ENCODE data around the gene STARD7. TPM values are rescaled to one million over a fixed set of nuclear protein-coding genes. Genes with fewer than 3 reads are reported as not detected.

STARD7 gene
- polyA plus RNA-seq, 3 donors, result 33.3 to 53.4 (median 48.0) TPM

DNA sequence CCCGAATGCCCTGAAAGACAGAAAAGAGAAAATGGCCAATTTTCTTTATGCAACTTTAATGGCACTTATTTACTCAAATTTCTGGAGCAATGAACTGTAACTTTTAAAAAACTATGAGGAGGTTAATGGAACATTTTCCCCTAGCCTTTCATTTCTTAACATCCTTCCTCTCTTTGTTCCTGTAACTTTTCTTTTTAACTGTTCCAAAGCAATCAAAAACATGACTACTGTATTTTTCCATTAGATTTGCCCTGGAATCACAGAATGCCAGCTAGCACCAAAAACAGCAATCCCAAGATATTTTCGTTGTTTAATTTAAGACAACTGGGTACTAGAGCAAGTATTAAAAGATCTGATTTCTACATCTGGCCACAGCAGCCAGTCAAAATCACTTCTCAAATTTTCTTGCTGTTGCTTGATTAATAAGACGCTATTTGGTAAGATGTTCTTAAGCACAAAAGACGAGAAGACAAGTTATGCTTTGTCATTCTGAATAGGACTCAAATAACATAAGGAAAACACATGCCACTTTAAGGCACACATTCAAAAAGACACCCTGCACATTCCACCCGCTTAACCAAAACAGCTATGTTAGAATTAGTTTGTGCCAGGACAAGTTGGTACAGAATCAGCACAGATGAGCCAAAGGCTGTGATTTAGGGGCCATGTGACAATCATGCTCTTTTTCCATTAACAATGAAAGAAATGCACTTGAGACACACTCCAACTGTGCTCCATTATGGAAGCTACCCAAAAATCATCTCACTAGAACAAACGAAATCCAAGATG is 3.6 kb downstream of the STARD7 start:
- WGBS, 3 donors, result 18 to 39% (median 33%) methylated on average over 6 of the region's 6 CpGs
- H3K27ac ChIP-seq (ENCODE audit: low read depth, low read length), result no peak overlapping the region

DNA sequence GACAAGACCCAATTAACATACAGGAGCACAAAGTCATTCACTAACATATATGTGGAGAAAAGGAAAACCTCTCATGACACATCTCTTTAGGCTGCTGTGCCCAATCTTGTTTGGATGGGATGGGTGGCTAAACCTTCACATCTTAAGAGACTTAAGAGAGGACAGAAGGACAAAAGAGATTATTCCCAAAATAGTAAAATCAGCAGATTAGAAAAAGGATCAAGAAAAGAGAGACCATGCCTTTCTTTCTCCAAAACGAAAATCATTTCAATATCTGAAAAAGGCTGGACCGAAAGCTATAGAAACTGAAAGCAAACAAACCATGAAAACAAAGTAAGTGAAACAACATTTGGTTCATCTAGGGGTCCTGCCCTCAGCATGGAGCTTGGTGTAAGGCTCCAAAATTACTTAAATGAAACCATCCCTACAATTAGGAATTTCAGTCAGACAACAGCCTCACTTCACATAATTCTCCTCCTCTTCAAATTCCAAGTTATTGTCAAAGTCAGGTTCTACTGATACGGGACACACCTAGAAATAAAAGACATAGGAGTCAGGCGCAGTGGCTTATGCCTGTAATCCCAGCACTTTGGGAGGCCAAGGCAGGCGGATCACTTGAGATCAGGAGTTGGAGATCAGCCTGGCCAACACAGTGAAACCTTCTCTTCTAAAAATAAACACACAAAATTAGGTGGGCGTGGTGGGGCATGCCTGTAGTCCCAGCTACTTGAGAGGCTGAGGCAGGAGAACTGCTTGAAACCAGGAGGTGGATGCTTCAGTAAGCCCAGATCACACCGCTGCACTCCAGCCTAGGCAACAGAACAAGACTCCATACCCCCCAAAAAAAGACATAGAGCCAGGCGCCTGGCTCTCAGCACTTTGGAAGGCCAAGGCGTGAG is 5.2 kb downstream of the STARD7 start:
- WGBS, 3 donors, result 79 to 81% (median 80%) methylated on average over 9 of the region's 9 CpGs
- H3K27ac ChIP-seq (ENCODE audit: low read depth, low read length), result no peak overlapping the region

DNA sequence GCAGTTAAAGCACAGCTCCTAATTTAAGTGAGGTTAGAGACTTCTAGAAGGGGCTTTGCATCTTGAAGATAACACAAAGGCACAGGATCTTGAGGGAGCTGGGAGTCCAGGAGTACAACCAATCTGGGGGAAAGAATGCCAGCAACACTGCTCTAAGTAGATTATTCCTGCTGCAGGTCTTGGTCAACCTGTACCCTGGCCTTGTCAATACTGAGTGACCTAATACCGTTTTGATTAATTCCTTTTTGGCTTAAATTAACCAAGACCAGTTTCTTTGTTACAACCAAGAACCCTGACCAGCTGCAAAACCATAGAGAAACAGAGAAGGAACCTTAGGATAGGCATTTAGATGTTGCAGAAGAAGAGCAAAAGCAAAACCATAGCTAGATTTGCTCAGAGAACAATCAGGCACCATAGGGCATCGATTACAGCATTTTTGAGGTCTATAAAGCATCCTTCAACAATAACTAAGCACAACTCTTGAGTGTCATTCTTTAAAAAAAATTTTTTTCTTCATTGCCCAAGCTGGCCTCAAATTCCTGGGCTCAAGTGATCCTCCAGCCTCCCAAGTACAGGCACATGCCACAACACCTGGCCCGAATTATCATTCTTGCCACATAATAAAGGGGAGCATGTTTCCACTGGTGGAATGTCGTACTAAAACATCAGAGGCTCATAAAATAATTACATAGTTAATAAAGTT is 6.3 kb downstream of the STARD7 start:
- WGBS, 3 donors, result 59 to 83% (median 83%) methylated on average over 4 of the region's 4 CpGs

DNA sequence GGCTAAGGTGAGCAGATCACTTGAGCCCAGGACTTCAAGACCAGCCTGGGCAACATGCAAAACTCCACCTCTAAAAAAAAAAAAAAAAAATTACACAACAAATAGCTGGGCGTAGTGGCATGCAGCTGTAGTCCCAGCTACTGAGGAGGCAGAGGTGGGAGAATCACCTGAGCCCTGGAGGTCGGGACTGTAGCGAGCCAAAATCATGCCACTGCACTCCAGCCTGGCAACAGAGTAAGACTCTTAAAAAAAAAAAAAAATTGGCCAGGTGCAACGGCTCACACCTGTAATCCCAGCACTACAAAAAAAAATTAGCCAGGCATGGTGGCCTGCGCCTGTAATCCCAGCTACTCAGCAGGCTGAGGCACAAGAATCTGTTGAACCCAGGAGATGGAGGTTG is 7.3 kb downstream of the STARD7 start:
- H3K27ac ChIP-seq (ENCODE audit: low read depth, low read length), result no peak overlapping the region
- 32 to 81% (median 78%) methylated on average over 5 of the region's 5 CpGs for WGBS, 3 donors

More for the DNA sequence above, 6.3 kb downstream of the STARD7 start:
- H3K27ac ChIP-seq (ENCODE audit: low read depth, low read length), result no peak overlapping the region

DNA sequence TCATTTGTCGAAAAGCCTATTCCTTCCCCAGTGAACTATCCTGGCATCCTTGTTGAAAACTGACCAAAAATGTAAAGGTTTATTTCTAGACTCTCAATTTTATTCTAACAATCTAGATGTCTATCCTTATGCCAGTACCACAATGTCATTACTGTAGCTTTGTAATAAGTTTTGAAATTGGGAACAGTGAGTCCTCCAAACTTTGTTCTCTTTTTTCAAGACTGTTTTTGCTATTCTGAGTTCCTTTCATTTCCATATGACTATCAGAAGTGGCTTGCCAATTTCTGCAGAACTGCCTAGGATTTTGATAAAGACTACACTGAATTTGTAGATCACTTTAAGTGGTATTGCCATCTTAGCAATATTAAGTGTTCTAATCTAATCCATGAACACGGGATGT is 9.7 kb downstream of the STARD7 start:
- H3K27ac ChIP-seq (ENCODE audit: low read depth, low read length), result no peak overlapping the region

DNA sequence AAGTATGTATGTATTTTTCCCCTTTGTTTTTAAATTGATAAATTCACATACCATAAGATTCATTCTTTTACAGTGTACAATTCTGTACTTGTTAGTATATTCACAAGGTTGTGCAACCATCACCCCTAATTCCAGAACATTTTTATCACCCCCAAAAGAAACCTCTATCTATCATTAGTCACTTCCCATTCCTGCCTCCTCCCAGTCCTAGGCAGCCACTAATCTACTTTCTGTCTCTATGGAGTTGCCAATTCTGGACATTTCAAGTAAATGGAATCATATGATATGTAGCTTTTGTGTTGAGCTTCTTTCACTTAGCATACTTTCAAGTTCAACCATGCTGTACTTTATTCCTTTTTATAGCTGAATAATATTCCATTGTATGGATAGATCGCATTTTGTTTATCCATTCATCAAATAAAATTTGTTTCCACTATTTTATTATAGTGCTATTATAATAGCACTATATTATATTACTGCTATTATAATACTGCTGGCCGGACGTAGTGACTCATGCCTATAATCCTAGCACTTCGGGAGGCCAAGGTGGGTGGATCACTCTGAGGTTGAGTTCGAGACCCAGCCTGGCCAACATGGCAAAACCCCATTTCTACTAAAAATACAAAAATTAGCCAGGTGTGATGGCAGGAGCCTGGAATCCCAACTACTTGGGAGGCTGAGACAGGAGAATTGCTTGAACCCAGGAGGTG is 10.9 kb downstream of the STARD7 start:
- WGBS, 3 donors, result 89 to 97% (median 90%) methylated on average over 5 of the region's 5 CpGs

More for the DNA sequence above, 9.7 kb downstream of the STARD7 start:
- 72 to 94% (median 91%) methylated on average over 2 of the region's 2 CpGs for WGBS, 3 donors

DNA sequence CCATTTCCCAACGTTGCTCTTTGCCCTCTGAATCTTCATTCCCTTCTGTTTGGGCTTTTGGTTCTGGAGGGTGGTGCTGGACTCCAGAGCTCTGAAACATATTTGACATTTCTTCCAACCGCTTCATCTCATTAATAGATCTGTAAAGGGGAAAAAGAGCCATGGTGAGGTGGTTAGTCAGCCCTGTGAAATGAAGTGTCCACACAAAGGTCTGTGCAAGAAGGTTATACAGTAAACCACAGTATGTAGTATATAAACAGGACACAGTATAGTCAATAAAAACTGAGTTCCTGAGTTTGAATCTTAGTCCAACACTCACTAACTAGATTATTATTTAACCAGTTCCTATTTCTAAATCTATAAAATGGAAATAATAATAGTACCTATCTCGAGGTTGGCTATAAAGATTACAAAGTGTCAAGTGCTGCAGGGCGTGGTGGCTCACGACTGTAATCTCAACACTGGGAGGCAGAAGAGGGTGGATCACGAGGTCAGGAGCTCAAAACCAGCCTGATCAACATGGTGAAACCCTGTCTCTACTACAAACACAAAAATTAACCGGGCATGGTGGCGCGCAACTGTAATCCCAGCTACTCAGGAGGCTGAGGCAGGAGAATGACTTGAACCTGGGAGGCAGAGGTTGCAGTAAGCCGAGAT is 13.1 kb downstream of the STARD7 start:
- H3K27ac ChIP-seq (ENCODE audit: low read depth, low read length), result no peak overlapping the region
- 67 to 84% (median 76%) methylated on average over 10 of the region's 10 CpGs for WGBS, 3 donors

More for the DNA sequence above, 10.9 kb downstream of the STARD7 start:
- H3K27ac ChIP-seq (ENCODE audit: low read depth, low read length), result no peak overlapping the region

DNA sequence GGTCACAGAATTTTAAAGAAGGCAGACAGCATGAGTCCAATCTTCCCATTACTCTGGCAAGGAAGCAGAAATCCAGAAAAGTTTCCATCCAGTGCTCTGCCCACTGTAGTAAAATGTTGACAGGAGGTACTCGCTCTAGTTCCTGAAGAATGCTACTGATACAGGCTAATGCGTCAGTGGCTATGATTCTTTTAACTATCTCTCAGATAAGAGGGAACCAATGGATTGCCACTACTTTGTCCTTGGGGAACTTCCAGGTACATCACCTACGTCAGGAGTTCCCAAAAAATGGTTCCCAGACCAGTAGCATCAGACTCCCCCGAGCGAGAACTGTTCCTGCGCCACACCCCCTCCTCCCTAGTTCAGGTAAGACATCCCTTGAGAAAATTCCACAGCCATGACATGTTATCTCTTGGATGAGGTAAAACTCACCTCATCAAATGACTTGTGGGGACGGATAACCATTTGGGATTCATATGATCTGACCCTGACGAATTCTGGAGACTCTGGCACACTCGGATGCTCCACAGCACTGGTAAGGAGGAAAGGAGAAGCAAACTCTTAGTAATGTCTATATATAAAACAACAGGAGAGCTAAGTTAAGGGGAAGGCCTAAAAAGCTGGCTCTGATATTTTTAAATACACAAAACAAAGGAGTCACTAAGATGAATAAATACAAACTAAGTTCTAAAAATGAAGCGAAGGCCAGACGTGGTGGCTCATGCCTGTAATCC is 16.5 kb downstream of the STARD7 start:
- 89 to 93% (median 93%) methylated on average over 11 of the region's 11 CpGs for WGBS, 3 donors

DNA sequence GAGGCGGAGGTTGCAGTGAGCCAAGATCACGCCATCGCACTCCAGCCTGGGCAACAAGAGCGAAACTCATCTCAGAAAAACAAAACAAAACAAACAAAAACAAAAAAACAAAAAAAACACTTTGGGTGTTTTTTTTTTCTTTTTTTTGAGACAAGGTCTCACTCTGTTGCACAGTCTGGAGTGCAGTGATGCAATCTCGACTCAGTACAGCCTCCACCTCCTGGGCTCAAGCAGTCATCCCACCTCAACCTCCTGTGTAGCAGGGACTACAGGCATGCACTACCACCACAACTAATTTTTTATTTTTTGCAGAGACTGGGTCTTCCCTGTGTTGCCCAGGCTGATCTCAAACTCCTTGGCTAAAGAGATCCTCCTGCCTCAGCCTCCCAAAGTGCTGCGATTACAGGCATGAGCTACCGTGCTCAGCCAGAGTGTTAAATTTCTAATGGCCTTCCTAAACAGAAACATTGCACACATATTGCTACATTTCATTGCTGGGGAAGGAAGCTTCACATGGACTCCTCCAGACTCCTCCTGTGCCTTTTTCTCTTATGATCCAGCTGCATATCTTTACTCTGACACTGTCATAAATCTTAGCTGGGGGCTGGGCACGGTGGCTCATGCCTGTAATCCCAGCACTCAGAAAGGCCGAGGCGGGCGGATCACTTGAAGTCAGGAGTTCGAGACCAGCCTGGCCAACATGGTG is 19.7 kb downstream of the STARD7 start:
- no peak overlapping the region for H3K27ac ChIP-seq (ENCODE audit: low read depth, low read length)
- WGBS, 3 donors, result 90 to 95% (median 91%) methylated on average over 12 of the region's 12 CpGs

More for the DNA sequence above, 16.5 kb downstream of the STARD7 start:
- H3K27ac ChIP-seq (ENCODE audit: low read depth, low read length), result no peak overlapping the region

DNA sequence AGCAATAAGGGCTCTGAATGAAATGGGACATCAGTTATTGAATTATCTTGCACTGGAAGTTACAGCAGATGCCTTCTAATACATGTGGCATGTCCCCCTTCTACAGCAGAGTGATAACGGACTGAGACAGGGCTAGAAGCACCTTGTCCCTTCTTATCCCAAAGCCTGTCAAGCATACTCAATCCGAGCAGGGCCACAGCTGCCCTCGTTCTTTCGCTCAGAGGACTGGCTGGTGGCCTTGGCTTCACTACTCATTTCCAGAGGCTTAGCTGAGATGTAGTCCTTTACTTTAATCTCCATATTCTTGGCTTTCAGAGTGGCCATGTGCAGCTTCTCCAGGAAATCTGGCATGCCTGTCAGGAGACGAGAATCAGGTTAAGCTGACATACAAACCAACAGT is 22.1 kb downstream of the STARD7 start:
- 64 to 92% (median 89%) methylated on average over 5 of the region's 5 CpGs for WGBS, 3 donors
- H3K27ac ChIP-seq (ENCODE audit: low read depth, low read length), result no peak overlapping the region

DNA sequence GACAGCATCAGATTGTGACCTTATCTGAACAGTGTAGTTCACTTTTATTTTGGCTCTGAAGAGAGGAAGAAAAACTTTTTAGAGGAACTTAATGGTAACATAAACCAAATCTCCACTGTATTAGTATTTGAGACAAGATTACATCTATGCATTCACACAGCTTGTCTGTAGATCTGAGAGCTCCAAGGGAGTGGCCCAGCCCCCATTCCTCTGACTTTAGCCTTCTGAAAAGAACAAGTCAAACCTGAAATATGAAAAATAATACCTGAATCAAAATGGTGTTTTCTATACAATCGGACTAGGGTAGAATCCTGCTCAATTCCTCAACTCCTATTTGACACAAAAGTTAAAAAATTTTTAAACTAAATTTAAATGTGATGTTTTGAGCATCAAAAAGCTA is 23.1 kb downstream of the STARD7 start:
- WGBS, 3 donors, result 72 to 95% (median 86%) methylated on average over 1 of the region's 1 CpG
- H3K27ac ChIP-seq (ENCODE audit: low read depth, low read length), result no peak overlapping the region

DNA sequence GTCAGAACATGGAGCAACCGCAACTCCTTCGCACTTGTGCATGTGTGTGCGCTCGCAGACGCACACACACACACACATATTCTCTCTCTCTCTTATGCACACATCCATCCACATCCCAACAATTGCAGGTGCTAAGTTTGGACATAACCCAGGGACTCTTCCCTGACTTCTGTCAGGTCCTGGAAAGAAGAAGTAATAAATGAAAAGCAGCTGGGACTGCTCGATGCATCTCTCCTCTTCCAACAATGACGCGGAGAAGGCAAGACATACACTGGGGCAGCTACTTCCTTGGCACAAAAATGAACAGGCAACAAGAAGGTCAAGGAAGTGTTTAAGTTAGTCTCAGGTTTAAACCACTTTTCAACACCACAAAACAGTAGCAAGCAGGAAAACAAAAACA is 23.6 kb downstream of the STARD7 start:
- H3K27ac ChIP-seq (ENCODE audit: low read depth, low read length), result no peak overlapping the region
- 83 to 90% (median 86%) methylated on average over 8 of the region's 8 CpGs for WGBS, 3 donors

DNA sequence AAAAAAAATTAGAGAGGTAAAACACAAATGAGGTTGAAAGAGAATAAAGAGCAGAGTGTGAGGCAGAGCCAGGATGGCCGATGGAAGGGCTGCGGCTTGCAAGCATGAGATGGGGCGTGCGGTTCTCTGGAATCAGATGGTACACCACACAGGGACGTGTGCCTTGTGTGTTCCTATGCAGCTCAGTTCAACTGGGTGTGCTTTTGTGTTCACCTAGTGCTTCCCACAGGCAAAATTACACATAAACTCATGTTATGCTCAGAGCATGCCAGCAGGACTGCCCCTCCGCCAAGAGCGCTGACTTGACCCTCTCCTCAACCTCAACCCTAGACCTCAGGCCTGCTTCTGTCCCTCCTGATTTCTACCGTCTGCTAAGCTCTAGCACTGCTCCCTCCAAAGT is 24.4 kb downstream of the STARD7 start:
- 84 to 93% (median 91%) methylated on average over 8 of the region's 8 CpGs for WGBS, 3 donors
- H3K27ac ChIP-seq (ENCODE audit: low read depth, low read length), result no peak overlapping the region

DNA sequence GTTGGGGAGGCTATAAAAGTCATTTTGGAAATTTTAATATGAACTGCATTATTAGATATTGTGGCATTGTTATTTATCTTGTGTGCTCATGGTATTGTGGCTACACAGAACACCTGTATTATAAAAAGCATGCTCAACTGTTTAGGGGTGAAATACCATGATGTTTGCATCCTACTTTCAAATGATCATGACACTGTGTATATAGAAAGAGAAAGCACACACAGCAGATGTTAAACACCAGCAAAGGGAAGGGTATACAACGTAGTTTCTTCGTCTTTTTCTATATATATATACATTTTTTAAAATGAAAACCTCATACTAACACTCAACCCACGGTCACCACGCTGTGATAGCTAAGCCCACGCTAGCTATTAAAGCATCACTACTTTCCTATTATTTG is 27.1 kb downstream of the STARD7 start:
- H3K27ac ChIP-seq (ENCODE audit: low read depth, low read length), result no peak overlapping the region
- WGBS, 3 donors, result 73 to 86% (median 85%) methylated on average over 5 of the region's 5 CpGs

DNA sequence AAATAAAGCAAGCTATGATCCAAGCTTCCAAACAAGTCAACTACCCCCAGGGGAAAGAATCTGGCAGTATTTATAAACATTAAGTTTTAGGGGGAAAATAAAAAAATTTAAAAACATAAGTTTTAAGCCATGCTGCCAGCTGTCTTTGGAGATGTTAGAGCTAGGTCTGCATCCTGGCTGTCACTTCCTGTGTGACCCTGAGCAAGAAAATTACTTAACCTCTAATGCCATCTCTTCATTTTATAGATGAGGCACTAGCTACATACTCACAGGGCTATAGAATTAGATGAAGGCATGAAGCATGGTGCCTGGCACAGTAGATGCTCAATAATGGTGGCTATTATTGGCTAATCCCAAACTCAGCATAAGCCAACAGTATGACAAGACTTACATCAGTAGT is 28.1 kb downstream of the STARD7 start:
- H3K27ac ChIP-seq (ENCODE audit: low read depth, low read length), result no peak overlapping the region

DNA sequence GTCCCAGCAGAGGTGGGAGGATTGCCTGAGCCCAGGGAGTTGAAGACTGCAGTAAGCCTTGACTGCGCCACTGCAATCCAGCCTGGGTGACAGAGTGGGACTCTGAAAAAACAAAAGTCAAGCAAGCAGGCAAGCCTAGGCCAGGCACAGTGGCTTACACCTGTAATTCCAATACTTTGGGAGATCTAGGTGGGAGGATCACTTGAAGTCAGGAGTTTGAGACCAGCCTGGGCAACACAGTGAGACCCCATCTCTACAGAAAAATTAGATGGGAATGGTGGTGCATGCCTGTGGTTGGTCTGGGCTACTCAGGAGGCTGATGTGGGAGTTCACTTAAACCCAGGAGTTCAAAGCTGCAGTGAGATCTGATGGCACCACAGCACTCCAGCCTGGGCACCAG is 28.6 kb downstream of the STARD7 start:
- 97 to 100% (median 100%) methylated on average over 1 of the region's 1 CpG for WGBS, 3 donors

DNA sequence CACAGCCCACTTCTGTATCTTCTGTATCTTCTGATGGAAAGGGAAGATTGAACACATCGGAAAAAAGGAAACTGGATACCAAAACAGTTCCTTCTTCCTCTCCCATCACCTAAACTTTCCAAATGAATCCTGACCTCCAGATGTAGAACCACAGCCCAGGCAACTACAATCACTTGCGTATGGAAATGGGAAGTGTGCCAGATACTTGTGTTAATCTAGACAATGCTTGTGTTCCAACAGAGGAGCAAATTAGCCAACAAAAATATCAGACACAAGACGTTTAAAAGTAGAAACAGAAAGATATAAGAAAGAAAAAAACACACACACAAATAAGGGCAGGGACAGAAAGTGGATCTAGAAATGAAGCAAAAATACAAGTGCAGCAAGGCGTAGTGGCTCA is 32.0 kb downstream of the STARD7 start:
- H3K27ac ChIP-seq (ENCODE audit: low read depth, low read length), result no peak overlapping the region
- WGBS, 3 donors, result 60 to 70% (median 60%) methylated on average over 4 of the region's 4 CpGs

More for the DNA sequence above, 28.6 kb downstream of the STARD7 start:
- H3K27ac ChIP-seq (ENCODE audit: low read depth, low read length), result no peak overlapping the region
